Endothelial cell of umbilical vein (primary cell): ENCODE measurements around the gene BRI3. TPM values are rescaled to one million over a fixed set of nuclear protein-coding genes. Genes with fewer than 3 reads are reported as not detected.

Experiments used
- BruUV-seq: library from RNA; stranded (reverse); fragments of 400-500 nt; replicated peaks from 2 replicates; lab custom pipeline; 2021; lab: Mats Ljungman, UMichigan
- CTCF ChIA-PET: fragments of 300-600, 350-600 bp; sonication (Branson Sonifier 250); formaldehyde crosslinking; loops from one replicate; lab custom pipeline; 2021; ENCODE audit warnings: antibody characterized with exemption, inconsistent platforms; lab: Charles Lee
- POLR2A ChIA-PET: fragments of 300-600, 350-600 bp; sonication (Branson Sonifier 250); formaldehyde crosslinking; loops from one replicate; lab custom pipeline; 2021; ENCODE audit warnings: antibody characterized with exemption, inconsistent platforms; lab: Charles Lee
- DNase-seq: peaks from one replicate; pipeline ENCODE4 v3.0.0-alpha.2; 2011; ENCODE audit warnings: low read depth, low spot score
- FAIRE-seq: peaks from 2 replicates; lab custom pipeline; 2011; peaks lifted over from hg19 to GRCh38; lab: Jason Lieb, UNC
- H2AFZ ChIP-seq: 2 replicates; pipeline ENCODE4 v1.6.0; 2012; ENCODE audit warnings: low read depth, low read length, control low read depth, inconsistent platforms
- H3K27ac ChIP-seq: 2 replicates; pipeline ENCODE4 v1.5.1; 2011; ENCODE audit warnings: low read depth, mild to moderate bottlenecking, control low read depth, low read length, moderate library complexity; ENCODE audit not compliant: insufficient read depth
- H3K27me3 ChIP-seq, 2 experiments: 2 replicates each; pipeline versions ENCODE4 v1.6.0 to v1.6.1; 2011; ENCODE audit warnings: low read length in 2 of 2, mixed read lengths in 1 of 2; ENCODE audit not compliant: control insufficient read depth in 2 of 2, insufficient read depth in 2 of 2
- H3K36me3 ChIP-seq, 2 experiments: 2 replicates in 1 of 2; 3 replicates in 1 of 2; pipeline ENCODE4 v1.5.1; 2011; ENCODE audit warnings: low read length in 2 of 2, mild to moderate bottlenecking in 1 of 2, moderate library complexity in 1 of 2; ENCODE audit not compliant: control insufficient read depth in 2 of 2, insufficient read depth in 2 of 2; ENCODE audit errors: extremely low read depth in 1 of 2
- H3K4me1 ChIP-seq: 3 replicates; pipeline ENCODE4 v1.5.1; 2011; ENCODE audit warnings: mild to moderate bottlenecking, low read length; ENCODE audit not compliant: control insufficient read depth, insufficient read depth; ENCODE audit errors: extremely low read depth
- H3K4me2 ChIP-seq: 2 replicates; pipeline ENCODE4 v1.6.1; 2011; ENCODE audit warnings: low read length, control low read depth, mixed read lengths; ENCODE audit not compliant: insufficient read depth
- H3K4me3 ChIP-seq, 3 experiments: fragments of 200-600 bp in 1 of 3; sonication (generic), shearing (Covaris generic) in 1 of 3; replicated peaks in 1 of 3; 2 replicates each; pipeline ENCODE4 v1.5.1; 2011 to 2016; ENCODE audit warnings: control low read depth in 3 of 3, low read length in 3 of 3, mild to moderate bottlenecking in 2 of 3, inconsistent platforms in 1 of 3, low read depth in 1 of 3, moderate library complexity in 1 of 3; ENCODE audit not compliant: insufficient read depth in 1 of 3
- H3K79me2 ChIP-seq: 2 replicates; pipeline ENCODE4 v1.6.0; 2012; ENCODE audit warnings: low read length, inconsistent platforms; ENCODE audit not compliant: control insufficient read depth, insufficient read depth
- H3K9ac ChIP-seq: replicated peaks from 2 replicates; pipeline ENCODE3; 2011; ENCODE audit warnings: low read length, control low read depth; ENCODE audit not compliant: insufficient read depth; ENCODE audit errors: extremely low read depth
- H3K9me1 ChIP-seq: replicated peaks from 3 replicates; pipeline ENCODE4 v1.6.0; 2011; ENCODE audit warnings: mild to moderate bottlenecking, low read length; ENCODE audit not compliant: control insufficient read depth, insufficient read depth; ENCODE audit errors: extremely low read depth
- H3K9me3 ChIP-seq: replicated peaks from 2 replicates; pipeline ENCODE4 v1.5.1; 2012; ENCODE audit warnings: low read length, inconsistent platforms; ENCODE audit not compliant: control insufficient read depth, insufficient read depth
- H4K20me1 ChIP-seq: replicated peaks from 2 replicates; pipeline ENCODE3; 2011; ENCODE audit warnings: mild to moderate bottlenecking, low read length; ENCODE audit not compliant: control insufficient read depth, insufficient read depth; ENCODE audit errors: extremely low read depth
- CTCF ChIP-seq, 2 donors: IDR thresholded peaks; 1 replicate in 1 of 2; 2 replicates in 1 of 2; pipeline ENCODE4 v1.5.1; 2011; ENCODE audit warnings: low read length in 2 of 2, mild to moderate bottlenecking in 2 of 2, moderate library complexity in 2 of 2, control low read depth in 1 of 2, inconsistent platforms in 1 of 2, low read depth in 1 of 2; ENCODE audit not compliant: insufficient read depth in 1 of 2; ENCODE audit errors: extremely low read depth in 1 of 2
- EZH2 ChIP-seq: IDR thresholded peaks from 2 replicates; pipeline ENCODE4 v1.6.1; 2012; ENCODE audit warnings: borderline replicate concordance, low read depth, mild to moderate bottlenecking, moderate library complexity, low read length, inconsistent platforms; ENCODE audit not compliant: severe bottlenecking
- FOS ChIP-seq: IDR thresholded peaks from 2 replicates; pipeline ENCODE4 v1.6.1; 2011; ENCODE audit warnings: mild to moderate bottlenecking, low read length, moderate library complexity, borderline replicate concordance; ENCODE audit not compliant: insufficient read depth
- GATA2 ChIP-seq: IDR thresholded peaks from 2 replicates; pipeline ENCODE4 v1.7.0; 2011; ENCODE audit warnings: low read depth, mild to moderate bottlenecking, moderate library complexity, mixed read lengths, low read length; ENCODE audit not compliant: insufficient read length, insufficient read depth
- JUN ChIP-seq: IDR thresholded peaks from 2 replicates; pipeline ENCODE4 v1.6.1; 2011; ENCODE audit warnings: borderline replicate concordance, low read depth; ENCODE audit not compliant: insufficient read length, insufficient read depth
- MAX ChIP-seq: IDR thresholded peaks from 2 replicates; pipeline ENCODE4 v1.6.1; 2011; ENCODE audit not compliant: insufficient read depth, insufficient read length
- MYC ChIP-seq: IDR thresholded peaks from one replicate; pipeline ENCODE4 v1.6.1; 2011; ENCODE audit warnings: mild to moderate bottlenecking, low read depth, low read length
- POLR2A ChIP-seq: IDR thresholded peaks from 2 replicates; pipeline ENCODE4 v1.6.1; 2012; ENCODE audit warnings: low read depth, mild to moderate bottlenecking, control low read depth, low read length
- POLR2AphosphoS5 ChIP-seq: IDR thresholded peaks from 2 replicates; pipeline ENCODE4 v1.6.1; 2012; ENCODE audit warnings: low read depth, mild to moderate bottlenecking, control low read depth, low read length, moderate library complexity; ENCODE audit not compliant: insufficient read depth
- dilution Hi-C: fragments of 300-500 bp; cut with MboI; formaldehyde crosslinking; loops from one replicate; pipeline ENCODE4 v1.15.0; 2019; ENCODE audit warnings: low sequenced_read_pairs; ENCODE audit not compliant: extremely low pct_ligation_motif_present
- intact Hi-C: fragments of 100-400 bp; cut with micrococcal nuclease; formaldehyde crosslinking; loops from one replicate; pipeline ENCODE4 v1.10.0; 2022
- polyA plus RNA-seq, 4 experiments: library from polyadenylated mRNA; depleted of rRNA in 3 of 4; stranded (reverse) in 3 of 4; unstranded in 1 of 4; fragments of >200 nt; gene quantifications; 2 replicates each; pipeline versions ENCODE4 v1.2.1 to v1.2.3, GENCODE V29; 2011 to 2012; ENCODE audit warnings: missing spikeins in 1 of 4
- total RNA-seq: library from RNA; stranded (reverse); gene quantifications from 2 replicates; pipeline ENCODE4 v1.2.3, GENCODE V29; 2021

BRI3 gene
- total and polyA plus RNA-seq, 2 donors (not counting 3 experiments of a cell fraction or from before 2014, with no cell fraction given): 214 to 317 TPM

GRCh38 chr7:98286701-98287485, 5.4 kb downstream of the BRI3 start:
- H2AFZ ChIP-seq: no peak overlapping the region
- ChIA-PET POLR2A (no interaction called here), CTCF (no interaction called here)
- TF ChIP-seq GATA2 (no peak), MAX (no peak), POLR2AphosphoS5 (no peak), JUN (no peak), POLR2A (no peak), CTCF (IDR thresholded peaks at IDR 0.05; ENCODE audit: extremely low read depth in 1 of 2, insufficient read depth in 1 of 2, low read depth in 1 of 2, low read length in 2 of 2) (no peak), MYC (no peak), FOS (no peak), EZH2 (no peak)
- H3K9me3 ChIP-seq: no peaks in the 10 kb centered on the region
- DNase-seq: no peak
- no peak overlapping the region for H3K4me3 ChIP-seq
- H3K27me3 ChIP-seq: no peaks in the 10 kb centered on the region
- no TSS peak for BruUV-seq
- peaks cover 4 to 42% of the 10 kb centered on the region in 2 experiments for H3K36me3 ChIP-seq
- peaks cover 34% of the 10 kb centered on the region for H3K4me1 ChIP-seq
- no peak overlapping the region for H3K27ac ChIP-seq
- H3K9me1 ChIP-seq: no peaks in the 10 kb centered on the region
- no peak overlapping the region for H3K4me2 ChIP-seq
- H3K79me2 ChIP-seq: peaks cover 91% of the 10 kb centered on the region
- no peak for FAIRE-seq
- intact Hi-C loops (no loop called here), dilution Hi-C loops (no loop called here)
- no peak overlapping the region for H3K9ac ChIP-seq
- peaks cover 2% of the 10 kb centered on the region for H4K20me1 ChIP-seq
